Endothelial cell (in vitro differentiated cells): ENCODE measurements around the gene METTL26. TPM values are rescaled to one million over a fixed set of nuclear protein-coding genes. Genes with fewer than 3 reads are reported as not detected.

Experiments
- DNase-seq: peaks from one replicate; pipeline ENCODE4 v3.0.0; 2021; ENCODE audit warnings: low spot score
- H3K27ac Mint-ChIP-seq: one replicate; pipeline ENCODE4 v1.8.0; 2021; ENCODE audit warnings: mixed read lengths, inconsistent platforms; ENCODE audit not compliant: unreplicated experiment
- H3K27me3 Mint-ChIP-seq: one replicate; pipeline ENCODE4 v1.8.0; 2021; ENCODE audit warnings: mild to moderate bottlenecking, moderate library complexity, mixed read lengths, inconsistent platforms; ENCODE audit not compliant: unreplicated experiment
- H3K36me3 Mint-ChIP-seq: one replicate; pipeline ENCODE4 v1.8.0; 2021; ENCODE audit warnings: mild to moderate bottlenecking, low read depth, mixed read lengths, inconsistent platforms; ENCODE audit not compliant: unreplicated experiment
- H3K4me1 Mint-ChIP-seq: one replicate; pipeline ENCODE4 v1.8.0; 2021; ENCODE audit warnings: mild to moderate bottlenecking, mixed read lengths, inconsistent platforms; ENCODE audit not compliant: unreplicated experiment
- H3K4me3 Mint-ChIP-seq: one replicate; pipeline ENCODE4 v1.8.0; 2021; ENCODE audit warnings: mild to moderate bottlenecking, mixed read lengths, inconsistent platforms; ENCODE audit not compliant: unreplicated experiment
- H3K9me3 Mint-ChIP-seq: one replicate; pipeline ENCODE4 v1.8.0; 2021; ENCODE audit warnings: mixed read lengths, inconsistent platforms; ENCODE audit not compliant: unreplicated experiment
- CTCF ChIP-seq: fragments of 200-600 bp; sonication (generic); IDR thresholded peaks from one replicate; pipeline ENCODE4 v1.5.0; 2021; ENCODE audit warnings: antibody characterized with exemption; ENCODE audit not compliant: unreplicated experiment
- total RNA-seq: library from RNA; stranded (reverse); fragmentation: NEBNext Ultra II Directional; extraction: Animal tissue kit (Norgen Biotek cat#: 25700); gene quantifications from one replicate; pipeline ENCODE4 v1.2.1, GENCODE V29; 2021; ENCODE audit not compliant: unreplicated experiment

Gene METTL26
- total RNA-seq, 1 donor from 2014 or later, result 48.5 TPM

GRCh38 chr16:645852-646678, 10.0 kb upstream of the METTL26 start:
- no peak for TF ChIP-seq CTCF
- Mint-ChIP-seq H3K4me1 (no peaks in the 10 kb centered on the region), H3K27ac (no peak overlapping the region), H3K4me3 (no peak overlapping the region), H3K27me3 (peaks cover 7% of the 10 kb centered on the region), H3K9me3 (no peaks in the 10 kb centered on the region), H3K36me3 (no peaks in the 10 kb centered on the region)
- DNase-seq, result no peak

- no peak for TF ChIP-seq CTCF
- Mint-ChIP-seq H3K36me3 (no peaks in the 10 kb centered on the region), H3K27ac (no peak overlapping the region), H3K27me3 (peaks cover 3% of the 10 kb centered on the region), H3K4me3 (no peak overlapping the region), H3K9me3 (no peaks in the 10 kb centered on the region), H3K4me1 (peaks cover 2% of the 10 kb centered on the region)
- no peak for DNase-seq
Observed at GRCh38 chr16:644556-644955, 8.5 kb upstream of the METTL26 start.

GRCh38 chr16:643050-643368, 6.9 kb upstream of the METTL26 start:
- H3K9me3 Mint-ChIP-seq, result no peaks in the 10 kb centered on the region
- DNase-seq, result no peak
- peaks cover 3% of the 10 kb centered on the region for H3K27me3 Mint-ChIP-seq
- no peak for TF ChIP-seq CTCF
- H3K4me1 Mint-ChIP-seq, result peaks cover 2% of the 10 kb centered on the region
- no peaks in the 10 kb centered on the region for H3K36me3 Mint-ChIP-seq
- no peak overlapping the region for H3K27ac Mint-ChIP-seq
- no peak overlapping the region for H3K4me3 Mint-ChIP-seq

GRCh38 chr16:642189-643049, 6.3 kb upstream of the METTL26 start:
- Mint-ChIP-seq H3K4me3 (no peak overlapping the region), H3K27ac (no peak overlapping the region), H3K9me3 (no peaks in the 10 kb centered on the region), H3K36me3 (no peaks in the 10 kb centered on the region), H3K4me1 (peaks cover 2% of the 10 kb centered on the region), H3K27me3 (peaks cover 3% of the 10 kb centered on the region)
- DNase-seq, result no peak
- no peak for TF ChIP-seq CTCF
